ENCODE measurements around the gene FIGN. TPM values are rescaled to one million over a fixed set of nuclear protein-coding genes. Genes with fewer than 3 reads are reported as not detected.

The FIGN gene
- total and polyA plus RNA-seq, 2 of the 13 experiments (the other 11 are each of a cell fraction or from before 2014, with no cell fraction given), result 6.6 to 6.7 TPM

DNA sequence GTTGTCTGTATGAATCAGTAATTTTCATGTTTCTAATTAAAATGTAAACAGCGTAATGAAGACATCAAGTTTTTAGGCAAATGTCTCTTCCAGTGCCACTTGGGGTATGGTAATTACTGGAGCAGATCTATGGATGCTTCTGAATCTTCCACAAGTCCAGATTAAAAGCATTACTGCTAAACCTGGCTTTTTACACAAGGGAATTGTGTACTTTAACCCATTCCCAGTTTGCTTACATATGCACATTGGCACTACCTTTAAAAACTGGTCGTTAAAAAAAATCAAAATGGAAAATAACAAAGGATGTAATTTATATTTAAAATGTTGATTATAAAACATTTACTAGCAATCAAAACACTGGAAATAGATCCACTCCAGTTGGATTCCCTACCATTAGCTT is 19.7 kb downstream of the FIGN start:
- FAIRE-seq (no peak), DNase-seq (ENCODE audit: low spot score) (no peak), ATAC-seq (no peak)
- Histone ChIP-seq H4K20me1 (ENCODE audit: insufficient read depth, low read length) (no peaks in the 10 kb centered on the region), H3K4me2 (ENCODE audit: low read depth, low read length) (no peak overlapping the region), H2AFZ (ENCODE audit: low read length) (no peak overlapping the region), H3K36me3 (replicated peaks in 1 of 2; ENCODE audit: control insufficient read depth in 1 of 2, insufficient read depth in 2 of 2, low read length in 2 of 2) (no peaks in the 10 kb centered on the region; a peak in 1 of 5 replicates), H3K4me1 (ENCODE audit: insufficient read depth, low read length) (peaks cover 18% of the 10 kb centered on the region), H3K4me3 (replicated peaks in 1 of 3; ENCODE audit: insufficient read depth in 1 of 3, low read depth in 2 of 3, low read length in 3 of 3) (no peak overlapping the region), H3K27me3 (ENCODE audit: control insufficient read depth in 1 of 2, insufficient read depth in 2 of 2, low read length in 2 of 2) (no peaks in the 10 kb centered on the region), H3K9me3 (ENCODE audit: low read length) (no peaks in the 10 kb centered on the region), H3K27ac (ENCODE audit: extremely low read length, insufficient read depth, low read length) (no peak overlapping the region), H3K79me2 (ENCODE audit: insufficient read depth, low read length) (peaks cover 44% of the 10 kb centered on the region), H3K9ac (ENCODE audit: insufficient read depth, low read depth, low read length) (no peak overlapping the region)
- POLR2A ChIA-PET, result no interaction called here
- WGBS (ENCODE audit: low lambda C conversion rate), result 81% methylated on average over 2 of the region's 2 CpGs
- intact Hi-C loops (cut with micrococcal nuclease; ENCODE audit: unreplicated experiment), result loop anchor here (5.0 kb wide), 1 partner anchor 49 kb away; no protein-coding TSS in a partner anchor
- CTCF ChIA-PET (ENCODE audit: low intra/inter-chr PET ratio, low total read pairs), result no interaction called here
- BruUV-seq (replicated peaks), result no TSS peak
- TF ChIP-seq RELA (CRISPR knock-in tag; IDR thresholded peaks at IDR 0.05), result no peak
- TF ChIP-seq HMGA1 (CRISPR knock-in tag; conservative IDR thresholded peaks at IDR 0.05), result no peak
- TF ChIP-seq ZNF703 (CRISPR knock-in tag; IDR thresholded peaks at IDR 0.05; ENCODE audit: borderline replicate concordance), result no peak
- TF ChIP-seq MBNL3 (CRISPR knock-in tag; conservative IDR thresholded peaks at IDR 0.05), result no peak
- 0 out of 2 replicates have a peak, but pooled peaks have one; percentile 27 for TF ChIP-seq ZNF652 (CRISPR knock-in tag; IDR thresholded peaks at IDR 0.05; ENCODE audit: borderline replicate concordance, low read depth)
- in situ Hi-C loops (cut with HindIII; ENCODE audit: extremely low pct_ligation_motif_present, low pct_unique_long_range_greater_than_20kb), result no loop called here

DNA sequence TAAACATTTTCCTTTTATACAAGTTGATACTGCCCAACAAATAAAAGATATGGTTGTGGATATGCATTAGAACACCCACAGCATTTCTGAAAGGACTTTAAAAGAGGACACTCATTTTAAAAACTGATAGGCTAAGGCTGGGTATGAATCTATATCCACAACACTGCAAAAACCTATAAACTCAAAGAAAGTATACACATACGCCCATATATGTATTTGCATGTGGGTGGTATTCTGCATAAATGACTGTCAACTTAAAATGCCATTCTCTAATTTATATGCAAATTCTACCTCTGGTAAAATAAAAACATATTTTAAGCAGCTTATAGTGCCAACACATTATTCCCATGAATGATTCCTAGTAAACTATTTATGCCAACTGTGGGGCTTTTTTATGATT is 20.1 kb downstream of the FIGN start:
- Histone ChIP-seq H3K9ac (ENCODE audit: insufficient read depth, low read depth, low read length) (no peak overlapping the region), H4K20me1 (ENCODE audit: insufficient read depth, low read length) (no peaks in the 10 kb centered on the region; the same call in 1 of the 2 replicates), H3K4me3 (replicated peaks in 1 of 3; ENCODE audit: insufficient read depth in 1 of 3, low read depth in 2 of 3, low read length in 3 of 3) (no peak overlapping the region), H3K27ac (ENCODE audit: extremely low read length, insufficient read depth, low read length) (no peak overlapping the region), H3K36me3 (replicated peaks in 1 of 2; ENCODE audit: control insufficient read depth in 1 of 2, insufficient read depth in 2 of 2, low read length in 2 of 2) (no peaks in the 10 kb centered on the region; a peak in 1 of 5 replicates), H3K27me3 (ENCODE audit: control insufficient read depth in 1 of 2, insufficient read depth in 2 of 2, low read length in 2 of 2) (no peaks in the 10 kb centered on the region), H3K4me2 (ENCODE audit: low read depth, low read length) (no peak overlapping the region), H3K4me1 (ENCODE audit: insufficient read depth, low read length) (peaks cover 18% of the 10 kb centered on the region), H2AFZ (ENCODE audit: low read length) (no peak overlapping the region), H3K9me3 (ENCODE audit: low read length) (no peaks in the 10 kb centered on the region), H3K79me2 (ENCODE audit: insufficient read depth, low read length) (peaks cover 48% of the 10 kb centered on the region)
- WGBS (ENCODE audit: low lambda C conversion rate), result 97% methylated on average over 1 of the region's 1 CpG
- ATAC-seq, result no peak
- in situ Hi-C loops (cut with HindIII; ENCODE audit: extremely low pct_ligation_motif_present, low pct_unique_long_range_greater_than_20kb), result no loop called here
- FAIRE-seq, result no peak
- CTCF ChIA-PET (ENCODE audit: low intra/inter-chr PET ratio, low total read pairs), result no interaction called here
- intact Hi-C loops (cut with micrococcal nuclease; ENCODE audit: unreplicated experiment), result loop anchor here (5.0 kb wide), 1 partner anchor 48 kb away; no protein-coding TSS in a partner anchor
- POLR2A ChIA-PET, result no interaction called here
- DNase-seq (ENCODE audit: low spot score), result no peak
- BruUV-seq (replicated peaks), result no TSS peak
- TF ChIP-seq ATF7-NPFF (CRISPR knock-in tag; IDR thresholded peaks at IDR 0.05; ENCODE audit: low read depth), result no peak
- no peak for TF ChIP-seq KDM6A (CRISPR knock-in tag; IDR thresholded peaks at IDR 0.05; ENCODE audit: low read depth)
- no peak for TF ChIP-seq NFYB (CRISPR knock-in tag; IDR thresholded peaks at IDR 0.05)
- no peak for TF ChIP-seq HMGA1 (CRISPR knock-in tag; conservative IDR thresholded peaks at IDR 0.05)

All from HepG2 (cell line).